Sciatic nerve (tissue), 2 donors: ENCODE data around the gene ALDOC. TPM values are rescaled to one million over a fixed set of nuclear protein-coding genes. Genes with fewer than 3 reads are reported as not detected.
"Not testable (repeated sequence)": the region's sequence is repeated elsewhere in the genome, so short reads cannot be mapped to it uniquely, and the experiment has no call there.

Experiments used
- ATAC-seq: fragments of 200-7000 bp; cut with Tn5 transposase; one replicate; pipeline ENCODE4 v1.9.1; 2020; ENCODE audit warnings: mild to moderate bottlenecking, moderate library complexity
- DNase-seq: peaks from one replicate; pipeline ENCODE4 v3.0.0-alpha.2; 2020; ENCODE audit warnings: low spot score
- intact Hi-C: fragments of 100-400 bp; cut with DNase I; formaldehyde crosslinking; loops from one replicate; pipeline ENCODE4 v1.14.2; 2022
- total RNA-seq: library from RNA; stranded (reverse); fragmentation: NEBNext Ultra II Directional; extraction: Animal tissue kit (Norgen Biotek cat#: 25700); gene quantifications from one replicate; pipeline ENCODE4 v1.2.1, GENCODE V29; 2021
- donor health status: DM: no; HTN: no; CAD: no.
- donor health status: DM: no; HTN: no; CAD: no.

Gene ALDOC
- 99.7 TPM for total RNA-seq

GRCh38 chr17:28576758-28577465, at the start of gene ALDOC:
ALDOC (minus strand) TSS chr17:28576895; CDS start chr17:28575532, 1,363 bp downstream.
- DNase-seq (peak; percentile 98), ATAC-seq (peak; percentile 98)
- intact Hi-C loops, result no loop called here

GRCh38 chr17:28624148-28624547, 47.5 kb upstream of the ALDOC start:
- intact Hi-C loops, result no loop called here
- DNase-seq (no peak), ATAC-seq (no peak)

- intact Hi-C loops, result no loop called here
- DNase-seq, result no peak
- no peak for ATAC-seq
These were observed 47.0 kb upstream of the ALDOC start for GRCh38 chr17:28623696-28624095.

- ATAC-seq (no peak), DNase-seq (no peak)
- intact Hi-C loops, result no loop called here
These were observed 45.5 kb upstream of the ALDOC start for GRCh38 chr17:28622186-28622585.

- ATAC-seq (no peak), DNase-seq (no peak)
- intact Hi-C loops, result no loop called here
These were observed 43.3 kb upstream of the ALDOC start for GRCh38 chr17:28620010-28620409.

- intact Hi-C loops, result loop anchor here (10.0 kb wide), 1 partner anchor 114 kb away; the partner anchor contains the start of gene FOXN1
- ATAC-seq, result no peak
- no peak for DNase-seq
These were observed 41.8 kb upstream of the ALDOC start for GRCh38 chr17:28618464-28618863.

GRCh38 chr17:28616281-28616680, 39.6 kb upstream of the ALDOC start:
- intact Hi-C loops, result loop anchor here (10.0 kb wide), 1 partner anchor 111 kb away; the partner anchor contains the start of gene FOXN1
- DNase-seq (no peak), ATAC-seq (no peak)

- intact Hi-C loops, result loop anchor here (10.0 kb wide), 1 partner anchor 111 kb away; the partner anchor contains the start of gene FOXN1
- ATAC-seq (no peak), DNase-seq (no peak)
These were observed 38.7 kb upstream of the ALDOC start for GRCh38 chr17:28615260-28615940.

- DNase-seq, result no peak
- intact Hi-C loops, result loop anchor here (10.0 kb wide), 1 partner anchor 109 kb away; the partner anchor contains the start of gene FOXN1
- no peak for ATAC-seq
These were observed 37.3 kb upstream of the ALDOC start, which contains the start of gene RSKR for GRCh38 chr17:28613931-28614381. RSKR (minus strand) TSS chr17:28614185; CDS start chr17:28614161, 24 bp downstream.

- intact Hi-C loops, result loop anchor here (10.0 kb wide), 1 partner anchor 108 kb away; the partner anchor contains the start of gene FOXN1
- ATAC-seq (peak; percentile 56), DNase-seq (no peak)
These were observed 36.5 kb upstream of the ALDOC start for GRCh38 chr17:28612936-28613872.

- DNase-seq (no peak), ATAC-seq (no peak)
- intact Hi-C loops, result loop anchor here (10.0 kb wide), 1 partner anchor 108 kb away; the partner anchor contains the start of gene FOXN1
These were observed 35.8 kb upstream of the ALDOC start for GRCh38 chr17:28612531-28612930.

GRCh38 chr17:28610376-28610775, 33.7 kb upstream of the ALDOC start:
- DNase-seq (no peak), ATAC-seq (no peak)
- intact Hi-C loops, result loop anchor here (10.0 kb wide), 1 partner anchor 106 kb away; the partner anchor contains the start of gene FOXN1

- ATAC-seq, intact Hi-C loops, DNase-seq: not testable (repeated sequence)
These were observed 27.3 kb upstream of the ALDOC start for GRCh38 chr17:28604031-28604430.

GRCh38 chr17:28599311-28600184, 22.9 kb upstream of the ALDOC start:
- ATAC-seq (peak; percentile 76), DNase-seq (peak; percentile 77)
- intact Hi-C loops, result loop anchor here (5.0 kb wide), 1 partner anchor 953 kb away; no protein-coding TSS in a partner anchor

- ATAC-seq, result peak; percentile 100
- intact Hi-C loops, result loop anchor here (5.0 kb wide), 1 partner anchor 953 kb away; no protein-coding TSS in a partner anchor
These were observed 22.2 kb upstream of the ALDOC start, which contains the start of gene SPAG5 for GRCh38 chr17:28598799-28599310. SPAG5 (minus strand) TSS chr17:28599025; CDS start chr17:28598946, 79 bp downstream.

GRCh38 chr17:28598389-28598788, 21.7 kb upstream of the ALDOC start:
- ATAC-seq, result no peak
- no peak for DNase-seq
- intact Hi-C loops, result loop anchor here (5.0 kb wide), 1 partner anchor 954 kb away; no protein-coding TSS in a partner anchor

More at GRCh38 chr17:28598799-28599310, 22.2 kb upstream of the ALDOC start, which contains the start of gene SPAG5:
- DNase-seq, result peak; percentile 93
